Panc1 (cell line): ENCODE data around the gene TOMM40. TPM values are rescaled to one million over a fixed set of nuclear protein-coding genes. Genes with fewer than 3 reads are reported as not detected.
A peak's percentile ranks its signal among the peaks of the same experiment; 100 is the strongest.

Source experiments
- ATAC-seq: fragments of 200-7000 bp; cut with Tn5 transposase; 2 replicates; pipeline ENCODE4 v1.9.1; 2020; ENCODE audit warnings: mild to moderate bottlenecking, moderate library complexity
- BruUV-seq: library from RNA; stranded (reverse); fragments of 400-500 nt; replicated peaks from 2 replicates; lab custom pipeline; 2021; lab: Mats Ljungman, UMichigan
- CTCF ChIA-PET: fragments of 300-600 bp; sonication (Branson Sonifier 250); formaldehyde crosslinking; loops from one replicate; lab custom pipeline; 2022; ENCODE audit warnings: antibody characterized with exemption; lab: Charles Lee
- POLR2A ChIA-PET: fragments of 300-600 bp; sonication (Branson Sonifier 250); formaldehyde crosslinking; loops from one replicate; lab custom pipeline; 2022; ENCODE audit warnings: antibody characterized with exemption; lab: Charles Lee
- DNase-seq: peaks from one replicate; pipeline ENCODE4 v3.0.0-alpha.2; 2010; ENCODE audit warnings: low read depth, low spot score
- H3K27ac ChIP-seq: 2 replicates; pipeline ENCODE4 v1.5.1; 2011; ENCODE audit warnings: mild to moderate bottlenecking, low read length, inconsistent platforms
- H3K27me3 ChIP-seq: fragments of 200-500 bp; sonication (Bioruptor generic); 2 replicates; pipeline ENCODE4 v1.6.0; 2014; ENCODE audit warnings: low read length, inconsistent platforms; ENCODE audit not compliant: control insufficient read depth, insufficient read depth
- H3K36me3 ChIP-seq: fragments of 200-500 bp; sonication (Bioruptor generic); 2 replicates; pipeline ENCODE4 v1.5.1; 2014; ENCODE audit warnings: inconsistent platforms, mild to moderate bottlenecking, low read length, moderate library complexity; ENCODE audit not compliant: control insufficient read depth, insufficient read depth
- H3K4me1 ChIP-seq: 2 replicates; pipeline ENCODE4 v1.5.1; 2011; ENCODE audit warnings: inconsistent platforms, mild to moderate bottlenecking, low read length, moderate library complexity; ENCODE audit not compliant: control insufficient read depth, insufficient read depth
- H3K4me3 ChIP-seq, 2 experiments: 2 replicates each; pipeline ENCODE4 v1.5.1; 2011 to 2012; ENCODE audit warnings: low read depth in 2 of 2, low read length in 2 of 2, mild to moderate bottlenecking in 2 of 2, inconsistent platforms in 1 of 2, moderate library complexity in 1 of 2
- H3K9me3 ChIP-seq: fragments of 200-500 bp; sonication (Bioruptor generic); 2 replicates; pipeline ENCODE4 v1.5.1; 2014; ENCODE audit warnings: low read depth, mild to moderate bottlenecking, inconsistent platforms, low read length, moderate library complexity; ENCODE audit not compliant: control insufficient read depth, insufficient read depth
- POLR2AphosphoS5 ChIP-seq: IDR thresholded peaks from 2 replicates; pipeline ENCODE4 v1.6.1; 2012; ENCODE audit warnings: mild to moderate bottlenecking, low read depth, low read length, moderate library complexity
- SIN3A ChIP-seq: IDR thresholded peaks from 2 replicates; pipeline ENCODE4 v1.6.1; 2012; ENCODE audit warnings: low read depth, mild to moderate bottlenecking, low read length, moderate library complexity, borderline replicate concordance; ENCODE audit not compliant: insufficient read depth
- TCF7L2 ChIP-seq: IDR thresholded peaks from 2 replicates; pipeline ENCODE4 v1.6.1; 2011; ENCODE audit warnings: mild to moderate bottlenecking, low read depth, low read length, inconsistent platforms
- in situ Hi-C: cut with HindIII; loops from 2 replicates; pipeline ENCODE4 v1.10.0; 2016; ENCODE audit warnings: low sequenced_read_pairs, low pct_unique_long_range_greater_than_20kb
- intact Hi-C: fragments of 100-400 bp; cut with micrococcal nuclease; formaldehyde crosslinking; loops from one replicate; pipeline ENCODE4 v1.10.0; 2022; ENCODE audit not compliant: unreplicated experiment
- total RNA-seq: library from RNA; stranded (reverse); gene quantifications from one replicate; pipeline ENCODE4 v1.2.1, GENCODE V29; 2021; ENCODE audit not compliant: unreplicated experiment
- TF ChIP-seq, protein P1 (sequence below): fragments of 450-650 bp; IDR thresholded peaks from 2 replicates; pipeline ENCODE4 v1.5.1; 2017; ENCODE audit warnings: mild to moderate bottlenecking
- TF ChIP-seq, protein P2 (sequence below), 2 experiments: IDR thresholded peaks; 2 replicates each; pipeline ENCODE4 v1.6.1; 2011 to 2012; ENCODE audit warnings: low read depth in 2 of 2, control low read depth in 1 of 2, low read length in 1 of 2, mild to moderate bottlenecking in 1 of 2, moderate library complexity in 1 of 2; ENCODE audit not compliant: insufficient read depth in 1 of 2

TOMM40 gene
- total RNA-seq, 1 experiment from 2014 or later: 147 TPM

DNA sequence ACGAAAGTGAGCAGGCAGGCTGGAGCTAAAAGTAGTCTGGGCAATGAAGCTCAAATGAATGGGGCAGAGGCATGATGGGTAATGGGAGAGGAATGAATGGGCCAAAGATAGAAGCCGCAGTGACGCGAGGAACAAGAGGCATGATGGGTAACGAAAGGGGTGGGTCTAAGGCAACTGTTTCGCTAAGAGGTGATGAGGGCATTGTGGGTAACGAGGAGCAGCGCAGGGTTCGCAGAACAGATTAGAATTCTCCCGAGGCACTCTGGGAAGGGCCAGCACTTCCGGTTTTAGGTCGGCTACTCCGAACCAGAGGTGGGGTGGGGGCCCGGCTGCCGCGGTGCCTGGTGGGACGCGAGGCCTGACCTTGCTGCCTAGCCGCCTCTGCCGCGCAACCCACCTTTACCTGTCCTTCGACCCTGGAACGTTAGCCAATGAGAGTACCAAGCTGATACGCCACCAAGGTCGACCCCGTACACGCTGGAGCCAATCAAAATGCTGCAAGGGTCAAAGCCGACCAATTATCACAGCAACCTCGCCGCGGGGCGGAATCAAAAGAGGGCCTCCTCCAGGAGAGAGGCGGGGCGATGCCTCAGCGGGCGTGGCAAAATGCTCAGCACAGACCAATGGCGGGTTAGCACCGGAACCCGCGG, 563 bp upstream of the TOMM40 start:
- POLR2A ChIA-PET: interaction anchor here (0.6 kb wide), 1 partner anchor 42 kb away, joined by 22 read pairs; no protein-coding TSS in a partner anchor
- BruUV-seq: no TSS peak
- Histone ChIP-seq H3K36me3 (peaks cover 18% of the 10 kb centered on the region), H3K9me3 (no peaks in the 10 kb centered on the region), H3K4me3 (peak overlapping the region; percentile 42 to 65), H3K27me3 (no peaks in the 10 kb centered on the region), H3K4me1 (peaks cover 7% of the 10 kb centered on the region; the same call in 1 of the 2 replicates), H3K27ac (peak overlapping the region; percentile 93)
- in situ Hi-C loops: no loop called here
- DNase-seq: peak; percentile 97
- CTCF ChIA-PET: interaction anchor here (0.6 to 1.0 kb wide), 2 partner anchors 14 to 119 kb away, joined by 5 to 10 read pairs; no protein-coding TSS in a partner anchor
- TF ChIP-seq POLR2AphosphoS5 (peak; percentile 95), TCF7L2 (0 out of 2 replicates have a peak, but pooled peaks have one; percentile 36), SIN3A (peak; percentile 91; the same call in 1 of the 2 replicates)
- TF ChIP-seq, protein P1, sequence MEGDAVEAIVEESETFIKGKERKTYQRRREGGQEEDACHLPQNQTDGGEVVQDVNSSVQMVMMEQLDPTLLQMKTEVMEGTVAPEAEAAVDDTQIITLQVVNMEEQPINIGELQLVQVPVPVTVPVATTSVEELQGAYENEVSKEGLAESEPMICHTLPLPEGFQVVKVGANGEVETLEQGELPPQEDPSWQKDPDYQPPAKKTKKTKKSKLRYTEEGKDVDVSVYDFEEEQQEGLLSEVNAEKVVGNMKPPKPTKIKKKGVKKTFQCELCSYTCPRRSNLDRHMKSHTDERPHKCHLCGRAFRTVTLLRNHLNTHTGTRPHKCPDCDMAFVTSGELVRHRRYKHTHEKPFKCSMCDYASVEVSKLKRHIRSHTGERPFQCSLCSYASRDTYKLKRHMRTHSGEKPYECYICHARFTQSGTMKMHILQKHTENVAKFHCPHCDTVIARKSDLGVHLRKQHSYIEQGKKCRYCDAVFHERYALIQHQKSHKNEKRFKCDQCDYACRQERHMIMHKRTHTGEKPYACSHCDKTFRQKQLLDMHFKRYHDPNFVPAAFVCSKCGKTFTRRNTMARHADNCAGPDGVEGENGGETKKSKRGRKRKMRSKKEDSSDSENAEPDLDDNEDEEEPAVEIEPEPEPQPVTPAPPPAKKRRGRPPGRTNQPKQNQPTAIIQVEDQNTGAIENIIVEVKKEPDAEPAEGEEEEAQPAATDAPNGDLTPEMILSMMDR: no peak
- TF ChIP-seq, protein P2, sequence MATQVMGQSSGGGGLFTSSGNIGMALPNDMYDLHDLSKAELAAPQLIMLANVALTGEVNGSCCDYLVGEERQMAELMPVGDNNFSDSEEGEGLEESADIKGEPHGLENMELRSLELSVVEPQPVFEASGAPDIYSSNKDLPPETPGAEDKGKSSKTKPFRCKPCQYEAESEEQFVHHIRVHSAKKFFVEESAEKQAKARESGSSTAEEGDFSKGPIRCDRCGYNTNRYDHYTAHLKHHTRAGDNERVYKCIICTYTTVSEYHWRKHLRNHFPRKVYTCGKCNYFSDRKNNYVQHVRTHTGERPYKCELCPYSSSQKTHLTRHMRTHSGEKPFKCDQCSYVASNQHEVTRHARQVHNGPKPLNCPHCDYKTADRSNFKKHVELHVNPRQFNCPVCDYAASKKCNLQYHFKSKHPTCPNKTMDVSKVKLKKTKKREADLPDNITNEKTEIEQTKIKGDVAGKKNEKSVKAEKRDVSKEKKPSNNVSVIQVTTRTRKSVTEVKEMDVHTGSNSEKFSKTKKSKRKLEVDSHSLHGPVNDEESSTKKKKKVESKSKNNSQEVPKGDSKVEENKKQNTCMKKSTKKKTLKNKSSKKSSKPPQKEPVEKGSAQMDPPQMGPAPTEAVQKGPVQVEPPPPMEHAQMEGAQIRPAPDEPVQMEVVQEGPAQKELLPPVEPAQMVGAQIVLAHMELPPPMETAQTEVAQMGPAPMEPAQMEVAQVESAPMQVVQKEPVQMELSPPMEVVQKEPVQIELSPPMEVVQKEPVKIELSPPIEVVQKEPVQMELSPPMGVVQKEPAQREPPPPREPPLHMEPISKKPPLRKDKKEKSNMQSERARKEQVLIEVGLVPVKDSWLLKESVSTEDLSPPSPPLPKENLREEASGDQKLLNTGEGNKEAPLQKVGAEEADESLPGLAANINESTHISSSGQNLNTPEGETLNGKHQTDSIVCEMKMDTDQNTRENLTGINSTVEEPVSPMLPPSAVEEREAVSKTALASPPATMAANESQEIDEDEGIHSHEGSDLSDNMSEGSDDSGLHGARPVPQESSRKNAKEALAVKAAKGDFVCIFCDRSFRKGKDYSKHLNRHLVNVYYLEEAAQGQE (IDR thresholded peaks at IDR 0.05; ENCODE audit: insufficient read depth in 1 of 2, low read depth in 2 of 2, low read length in 1 of 2): no peak
- peak; percentile 92 for ATAC-seq
- intact Hi-C loops: no loop called here

DNA sequence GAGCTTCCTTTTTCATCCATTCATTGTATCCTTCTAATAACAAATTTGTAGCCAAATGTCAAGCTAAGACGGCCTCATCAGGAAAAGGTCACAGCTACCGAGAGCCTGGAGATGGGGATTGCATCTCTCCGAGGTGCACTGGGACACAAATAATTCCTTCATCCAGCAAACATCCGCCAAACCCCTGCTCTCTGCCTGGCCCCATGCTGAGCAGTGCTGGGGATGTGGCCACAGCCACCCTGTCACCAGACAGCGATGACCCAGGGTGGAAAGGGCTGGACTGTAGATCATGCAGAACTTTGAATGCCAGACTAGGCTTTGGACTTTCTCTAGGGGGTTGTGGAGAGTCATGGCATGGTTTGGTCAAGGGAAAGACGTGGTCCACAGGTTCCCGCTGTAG, 1.9 kb downstream of the TOMM40 start:
- H3K36me3 ChIP-seq: peaks cover 24% of the 10 kb centered on the region
- no TSS peak for BruUV-seq
- TF ChIP-seq, protein P2 (IDR thresholded peaks at IDR 0.05; ENCODE audit: insufficient read depth in 1 of 2, low read depth in 2 of 2, low read length in 1 of 2): no peak
- TF ChIP-seq SIN3A: no peak
- no peak for TF ChIP-seq TCF7L2
- TF ChIP-seq, protein P1: no peak
- no peak for TF ChIP-seq POLR2AphosphoS5
- peak overlapping the region; percentile 94; the same call in 1 of the 2 replicates for H3K27ac ChIP-seq
- POLR2A ChIA-PET: no interaction called here
- no peak for DNase-seq
- H3K4me3 ChIP-seq: peak overlapping the region; percentile 88 to 95
- H3K9me3 ChIP-seq: no peaks in the 10 kb centered on the region
- H3K27me3 ChIP-seq: no peaks in the 10 kb centered on the region
- in situ Hi-C loops: no loop called here
- intact Hi-C loops: no loop called here
- CTCF ChIA-PET: no interaction called here
- no peak for ATAC-seq
- H3K4me1 ChIP-seq: peaks cover 7% of the 10 kb centered on the region; the same call in 1 of the 2 replicates
